GM19324 (cell line): Measurements from ENCODE around the gene HDAC10.

Experiments used
- ATAC-seq: cut with Tn5 transposase; IDR thresholded peaks from one replicate; pipeline ENCODE4 v1.9.1; 2021; ENCODE audit warnings: mild to moderate bottlenecking, moderate library complexity; ENCODE audit not compliant: unreplicated experiment, low FRiP score

The HDAC10 gene

DNA sequence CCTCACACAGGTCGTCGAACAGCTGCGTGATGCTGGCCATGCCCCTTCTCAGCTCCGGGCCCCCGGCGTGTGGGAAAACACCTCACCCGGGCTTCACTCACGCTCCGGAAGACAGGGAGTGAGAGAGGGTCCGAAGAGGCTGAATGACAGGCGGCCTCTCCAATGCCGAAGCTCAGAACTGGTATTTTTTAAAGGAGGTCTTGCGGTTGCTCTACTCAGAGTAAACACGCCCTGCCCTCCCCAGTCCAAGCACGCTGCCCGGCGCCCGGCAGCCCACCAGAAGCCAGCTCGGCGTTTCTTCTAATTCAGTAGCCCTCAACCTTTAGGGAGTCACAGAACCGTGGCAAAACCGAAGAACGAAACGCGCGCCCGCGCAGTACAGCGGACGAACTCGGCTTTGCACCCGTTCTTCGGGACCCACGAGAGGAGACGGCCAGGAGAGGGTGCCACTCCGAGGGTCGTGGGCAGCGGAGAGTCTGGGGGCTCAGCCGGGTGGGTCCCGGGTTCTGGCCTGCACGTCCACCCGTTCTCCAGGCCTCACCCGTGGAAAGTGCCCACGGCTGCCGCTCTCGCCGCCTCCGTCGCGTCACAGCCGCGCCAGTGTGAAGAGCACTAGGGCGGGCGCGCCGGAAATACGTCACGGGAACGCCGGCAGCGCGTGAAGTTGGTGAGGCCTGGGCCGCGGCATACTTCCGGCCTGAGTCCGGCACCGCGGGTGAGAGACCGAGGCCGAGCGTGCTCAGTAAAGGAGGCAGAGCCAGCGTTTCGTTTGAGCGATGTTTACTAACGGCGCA, 6.4 kb downstream of the HDAC10 start, which contains the start of gene TUBGCP6:
TSS of gene TUBGCP6 (minus strand) at position 604 of the 794 bp plus-strand sequence. CDS start at position 40, 564 bp downstream.
- peak; percentile 78 for ATAC-seq

DNA sequence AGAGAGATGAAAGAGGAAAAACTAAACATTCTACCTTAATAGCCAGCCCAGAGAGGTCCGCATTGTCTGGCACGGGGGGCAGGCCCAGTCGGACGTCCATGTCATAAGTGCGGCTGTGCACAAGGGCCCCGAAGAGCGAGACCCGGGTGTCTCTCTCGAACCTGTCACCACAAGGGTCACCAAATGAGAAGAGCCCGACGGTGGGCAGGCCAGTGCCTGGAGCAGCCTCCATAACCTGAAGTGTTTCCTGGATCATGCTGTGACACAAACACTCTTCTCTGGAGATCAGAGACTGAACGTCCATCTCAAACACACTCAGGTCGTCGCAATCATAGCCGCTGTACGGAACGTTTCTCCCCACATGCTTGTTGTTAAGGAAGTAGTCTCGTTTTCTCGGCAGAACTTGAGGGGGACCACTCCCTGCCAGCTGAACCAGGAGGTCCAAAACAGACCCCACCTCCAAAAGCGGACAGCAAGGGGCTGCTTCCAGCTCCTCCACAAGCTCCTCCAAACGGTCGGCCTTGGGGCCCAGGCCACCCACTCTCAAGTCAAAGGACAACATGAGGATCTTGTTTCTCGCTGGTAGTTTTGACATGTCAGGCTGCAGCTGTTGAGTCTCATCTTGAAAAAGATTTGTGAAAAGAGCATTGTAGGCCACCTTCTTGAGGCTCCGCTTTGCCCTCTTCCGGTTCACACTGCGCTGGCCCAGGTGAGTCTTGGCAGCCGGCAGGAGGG, 7.2 kb downstream of the HDAC10 start:
- no peak for ATAC-seq

DNA sequence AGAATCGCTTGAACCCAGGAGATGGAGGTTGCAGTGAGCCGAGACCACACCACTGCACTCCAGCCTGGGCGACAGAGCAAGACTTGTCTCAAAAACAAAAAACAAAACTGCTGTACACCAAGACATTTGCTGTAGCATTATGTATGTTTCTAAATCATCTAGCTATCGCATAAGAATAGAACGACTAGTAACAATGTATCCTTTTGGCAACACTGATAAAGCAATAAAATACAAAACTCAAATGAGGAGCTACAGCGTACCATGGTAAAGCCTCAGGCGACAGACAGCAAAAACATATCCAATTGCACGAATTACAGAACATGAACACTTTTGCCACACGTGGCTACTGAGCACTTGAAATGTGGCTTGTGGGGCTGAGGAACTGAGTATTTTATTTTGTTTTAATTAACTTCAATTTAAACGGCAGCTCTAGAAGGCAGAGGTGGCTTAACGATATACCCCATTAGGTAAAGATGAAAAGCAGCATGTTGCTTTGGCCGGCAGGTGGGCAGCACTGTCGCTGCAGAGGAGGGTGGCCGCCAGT, 8.6 kb downstream of the HDAC10 start:
- ATAC-seq, result no peak

DNA sequence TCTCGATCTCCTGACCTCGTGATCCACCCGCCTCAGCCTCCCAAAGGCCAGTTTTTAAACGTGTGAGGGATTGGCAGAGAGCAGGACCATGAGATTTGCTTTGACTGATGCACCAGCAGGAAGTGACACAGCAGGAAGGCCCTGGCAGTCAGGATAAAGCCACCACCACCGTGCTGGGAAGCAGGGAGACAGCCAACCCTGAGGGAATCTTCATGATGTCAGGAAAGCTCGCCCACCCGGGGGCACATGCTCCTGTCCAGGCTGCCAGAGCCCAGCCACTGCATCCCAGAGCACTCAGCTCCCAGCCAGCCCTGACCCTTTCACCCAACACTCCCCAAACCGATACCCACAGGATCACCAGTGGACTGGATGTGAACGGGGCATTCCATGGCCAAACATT, 12.3 kb downstream of the HDAC10 start:
- ATAC-seq, result no peak

DNA sequence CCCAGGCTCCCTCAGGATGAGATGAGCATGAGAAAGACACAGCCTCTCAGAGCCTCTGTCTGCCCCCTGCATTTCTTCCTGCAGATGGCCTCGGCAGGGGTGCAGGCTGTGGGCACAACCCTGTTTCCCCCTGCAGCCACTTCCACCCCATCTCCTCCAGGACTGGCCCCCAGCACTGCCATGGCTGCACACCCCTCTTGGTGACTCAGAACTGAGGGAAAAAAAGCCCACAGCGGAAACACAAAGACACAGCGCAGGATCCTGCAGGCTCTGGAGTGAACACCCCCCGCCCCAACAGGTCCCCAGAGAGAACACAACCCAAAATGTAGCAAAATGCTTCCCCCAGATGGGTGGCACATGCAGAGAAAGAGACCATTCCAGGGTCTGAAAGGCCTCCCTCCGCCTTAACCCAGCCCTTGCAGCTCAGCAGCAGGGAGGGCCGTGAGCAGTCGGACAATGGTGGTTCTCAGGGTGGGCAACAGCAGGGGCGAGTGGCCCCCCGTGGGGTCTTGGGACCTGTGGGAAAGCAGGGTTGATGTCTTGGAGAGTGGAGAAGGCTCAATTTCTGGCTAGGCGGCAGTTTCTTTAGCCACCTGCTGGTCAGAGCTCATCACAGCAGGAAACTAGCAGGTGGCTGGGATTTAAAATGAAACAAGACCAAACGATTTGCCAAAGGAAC, 14.2 kb downstream of the HDAC10 start:
- ATAC-seq, result no peak

DNA sequence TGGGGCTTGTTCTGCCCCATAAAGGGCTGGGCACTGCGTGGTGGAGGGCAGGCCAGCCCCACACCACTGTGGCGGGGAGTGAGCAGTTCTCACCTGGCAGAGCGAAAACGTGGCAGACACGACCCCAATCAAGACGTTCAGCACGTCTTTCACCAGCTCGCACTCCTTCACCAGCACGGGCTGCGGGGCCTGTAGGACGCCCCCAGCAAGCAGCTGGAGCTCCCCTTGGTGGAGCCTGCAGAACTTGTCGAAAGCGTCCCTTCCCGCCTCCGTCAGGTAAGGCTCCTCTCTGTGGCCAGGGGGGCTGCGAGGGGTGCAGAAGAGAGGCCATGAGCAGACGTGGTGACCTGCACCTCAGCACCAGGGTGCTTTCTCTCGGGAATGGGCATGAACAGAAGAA, 17.8 kb downstream of the HDAC10 start:
- ATAC-seq, result no peak

DNA sequence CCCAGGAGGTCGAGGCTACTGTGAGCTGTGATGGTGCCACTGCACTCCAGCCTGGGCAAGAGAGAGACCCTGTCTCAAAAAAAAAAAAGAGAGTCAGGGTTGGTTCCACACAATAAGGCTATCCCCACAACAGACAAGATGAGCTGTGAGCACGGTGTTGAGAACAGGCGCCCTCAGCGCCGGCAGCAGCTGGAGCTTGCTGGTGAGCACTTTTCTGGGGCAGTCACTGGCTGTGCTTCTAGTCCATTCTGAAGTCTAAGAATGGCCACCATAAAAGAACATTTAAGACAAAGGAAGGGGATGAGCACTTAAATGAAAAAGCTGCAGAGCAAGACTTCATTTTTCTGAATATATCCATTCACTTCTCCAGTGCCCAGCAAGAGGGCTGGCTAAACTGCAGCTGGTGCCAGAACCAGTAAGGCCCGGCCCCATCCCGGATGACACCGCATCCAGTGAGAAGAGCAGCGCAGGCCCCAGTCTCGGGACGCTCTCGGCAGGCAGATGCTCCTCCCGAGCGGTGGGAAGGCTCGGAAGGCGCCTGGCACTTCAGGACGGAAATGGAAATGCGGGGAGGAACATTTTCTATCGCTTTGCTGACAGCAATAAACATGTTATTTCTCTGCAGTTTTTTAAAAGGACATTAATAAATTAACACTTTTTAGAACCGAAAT, 18.4 kb downstream of the HDAC10 start:
- no peak for ATAC-seq

DNA sequence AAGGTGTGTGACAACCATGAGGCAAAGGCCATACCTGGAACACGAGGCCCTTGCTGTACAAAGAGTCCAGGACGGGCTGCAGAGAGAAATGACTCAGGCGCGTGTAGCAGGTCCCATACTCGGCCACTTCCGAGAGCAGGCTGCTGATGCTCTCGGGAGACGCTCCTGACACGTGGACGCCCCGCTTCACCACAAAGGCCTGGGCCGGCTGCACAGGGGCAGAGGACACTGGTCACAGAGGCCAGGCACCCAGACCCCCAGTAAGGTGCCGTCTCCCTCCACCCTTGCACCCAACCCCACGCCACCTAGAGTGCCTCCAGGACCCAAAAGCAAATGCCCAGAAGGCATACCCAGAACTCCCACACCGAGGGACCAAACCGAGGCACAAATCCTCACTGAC, 21.7 kb downstream of the HDAC10 start:
- ATAC-seq, result no peak

DNA sequence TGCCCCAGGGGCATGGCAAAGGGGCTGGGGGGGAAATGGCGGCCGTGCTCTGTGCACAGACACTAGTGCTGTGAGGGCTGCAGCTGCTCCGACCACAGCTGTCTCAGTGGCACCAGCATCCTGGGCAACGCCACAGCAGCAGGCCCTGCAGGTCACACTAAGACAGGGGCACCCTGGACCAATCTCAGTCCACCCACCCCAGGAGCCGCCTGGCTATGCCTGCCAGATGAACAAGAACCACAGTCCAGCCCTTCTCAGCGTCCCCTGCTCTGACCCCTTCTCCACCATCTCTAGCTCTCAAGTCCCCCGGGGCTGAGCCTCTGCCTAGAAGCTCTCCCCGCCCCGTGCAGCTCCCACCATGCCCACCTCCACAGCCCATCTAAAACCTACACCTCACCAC, 22.7 kb downstream of the HDAC10 start:
- no peak for ATAC-seq

DNA sequence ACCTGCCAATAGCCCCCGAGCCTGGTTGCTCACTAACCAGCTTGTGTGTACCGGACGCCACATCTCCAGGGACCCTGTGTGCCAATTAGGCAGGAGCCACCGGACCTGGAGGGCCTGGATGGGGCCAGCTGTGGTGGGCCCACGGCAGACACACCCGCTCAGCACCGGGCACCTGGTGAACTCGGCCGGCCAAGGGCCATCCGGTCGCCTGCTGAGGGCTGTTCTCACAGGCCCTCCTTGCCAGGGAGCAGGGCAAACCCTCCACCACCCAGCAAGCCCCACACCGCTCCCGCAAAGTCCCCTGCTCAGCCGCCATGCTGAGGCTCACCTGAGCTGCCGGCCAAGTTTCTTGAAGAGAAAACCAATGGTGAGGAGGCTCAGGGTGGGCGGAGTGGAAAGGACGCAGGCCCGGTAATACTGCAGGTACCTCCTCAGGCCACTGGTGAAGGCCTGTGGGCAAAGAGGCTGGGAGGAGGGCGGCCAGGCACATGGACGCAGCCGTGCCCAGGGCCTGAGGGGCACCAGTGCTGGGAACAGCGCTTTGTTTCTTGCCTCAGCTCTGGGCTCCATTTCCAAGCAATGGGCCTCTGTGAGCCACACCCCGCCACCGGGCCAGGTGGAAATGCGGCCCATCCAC, 23.4 kb downstream of the HDAC10 start:
- no peak for ATAC-seq

DNA sequence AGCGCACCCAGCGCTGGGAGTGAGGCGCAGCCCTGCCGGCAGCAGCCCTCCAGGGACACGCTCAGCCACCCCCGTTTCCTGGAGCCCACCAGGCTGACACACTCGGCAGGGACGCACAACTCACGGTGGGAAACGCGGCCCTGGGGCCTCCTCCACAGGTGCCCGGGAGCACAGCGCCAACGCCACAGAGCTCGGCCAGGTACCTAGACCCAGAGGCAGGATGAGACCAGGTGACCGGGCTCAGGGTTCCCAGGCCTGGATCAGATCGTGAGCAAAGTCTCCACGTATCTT, 24.2 kb downstream of the HDAC10 start:
- no peak for ATAC-seq

DNA sequence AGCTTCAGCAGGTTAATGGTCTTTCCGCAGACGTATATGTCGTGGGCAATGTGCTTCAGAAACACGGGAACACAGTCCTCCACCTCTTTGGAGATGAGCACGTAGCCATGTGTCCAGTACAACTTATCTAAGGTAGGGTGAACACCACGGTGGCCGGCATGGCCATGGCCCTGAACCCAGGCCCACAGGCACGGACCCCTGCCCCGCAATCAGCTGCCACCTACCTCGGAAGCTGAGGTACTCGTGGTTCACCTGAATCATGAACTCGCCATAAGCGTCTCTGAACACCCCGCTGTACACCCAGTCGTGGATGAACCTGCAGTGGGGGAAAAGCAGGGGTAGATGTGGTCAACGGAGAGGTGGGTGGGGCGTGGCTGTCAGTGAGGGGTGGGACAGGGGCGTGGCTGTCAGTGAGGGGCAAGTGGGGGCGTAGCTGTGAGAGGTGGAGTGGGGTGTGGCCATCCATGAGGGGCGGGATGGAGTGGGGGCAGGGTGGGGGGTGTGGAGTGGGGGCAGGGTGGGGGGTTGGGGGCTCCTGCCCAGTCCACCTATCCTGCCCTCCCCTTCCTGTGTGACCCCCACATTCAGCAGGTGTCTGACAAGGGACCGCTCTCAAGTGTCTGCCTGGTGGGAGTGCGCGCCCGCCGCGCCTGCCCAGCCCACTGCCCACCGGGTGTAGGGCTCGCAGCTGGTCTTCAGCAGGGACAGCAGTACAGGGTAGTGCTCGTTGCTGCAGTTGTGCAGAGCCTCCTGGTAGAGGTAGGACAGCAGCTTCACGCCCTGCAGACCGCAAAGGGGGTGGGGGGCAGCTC, 24.8 kb downstream of the HDAC10 start:
- ATAC-seq, result no peak

DNA sequence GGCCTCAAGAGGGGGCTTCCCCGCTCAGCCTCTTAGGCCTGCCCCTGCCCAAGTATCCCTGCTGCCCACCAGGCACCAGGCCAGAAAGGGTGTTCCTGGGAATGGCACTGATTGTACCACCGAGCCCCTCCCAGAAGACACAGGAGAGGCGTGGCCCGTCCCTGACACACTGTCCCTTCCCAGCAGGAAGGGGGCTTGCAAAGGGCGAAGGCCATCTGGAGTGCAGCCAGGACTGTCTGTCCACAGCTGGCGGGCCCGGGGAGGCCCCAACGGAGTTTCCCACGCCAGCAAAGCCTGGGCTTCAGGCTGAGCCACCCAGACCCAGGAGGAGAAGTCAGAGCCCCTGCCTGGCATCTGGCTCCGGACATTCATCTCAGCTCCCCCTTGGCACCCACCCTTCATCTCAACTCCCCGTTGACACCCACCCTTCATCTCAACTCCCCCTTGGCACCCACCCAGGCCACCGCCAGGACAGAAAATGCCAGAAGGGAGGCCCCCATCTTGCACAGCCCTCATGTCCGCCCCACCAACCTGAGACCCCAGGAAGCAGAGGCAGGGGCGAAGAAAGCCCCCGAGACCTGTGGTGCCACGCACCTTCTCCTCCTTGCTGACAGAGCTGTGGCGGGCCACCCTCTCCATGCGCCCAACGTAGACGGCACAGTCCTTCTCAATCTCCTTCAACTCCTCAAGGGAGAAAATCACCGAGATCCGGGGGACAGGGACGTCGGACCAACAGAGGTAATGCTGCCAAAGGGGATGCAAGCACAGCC, 25.7 kb downstream of the HDAC10 start:
- ATAC-seq, result no peak

DNA sequence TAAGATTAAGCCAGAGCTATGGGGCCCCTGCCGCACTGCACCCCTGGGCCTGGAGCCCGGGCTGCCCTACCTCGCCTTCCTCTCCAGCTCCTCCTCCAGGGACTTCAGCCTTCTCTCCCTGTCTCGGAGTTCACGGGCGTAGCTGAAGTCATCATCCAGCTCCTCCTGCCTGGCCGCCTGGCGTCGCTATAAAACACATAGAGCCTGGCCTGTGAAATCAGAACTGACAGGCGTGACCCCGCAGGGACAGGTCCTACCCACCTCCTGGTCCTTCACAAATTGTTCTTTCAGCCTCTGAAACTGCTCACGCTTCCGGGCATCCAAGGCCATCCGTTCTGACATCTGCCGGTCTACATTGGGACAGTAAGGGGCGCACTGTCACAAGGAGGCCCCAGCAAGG, 27.0 kb downstream of the HDAC10 start:
- no peak for ATAC-seq

DNA sequence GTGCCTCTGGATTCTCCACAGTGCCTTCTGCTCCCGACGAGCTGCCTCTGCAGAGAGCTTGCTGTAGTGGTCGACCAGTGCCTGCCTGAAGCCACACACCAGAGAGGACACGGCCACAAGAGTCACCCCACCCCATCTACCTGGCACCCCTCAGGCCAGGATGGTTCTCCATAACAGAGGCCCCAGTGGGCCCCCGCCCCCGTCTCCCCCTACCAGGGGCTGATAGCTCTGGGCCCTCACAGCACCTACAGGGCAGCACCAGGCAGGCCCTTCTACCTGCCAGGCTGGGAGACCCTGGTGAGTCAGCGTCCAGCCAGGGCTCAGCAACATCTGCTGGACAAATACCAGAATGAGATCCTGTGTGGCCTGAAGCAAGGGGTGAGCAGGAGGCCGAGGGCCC, 28.6 kb downstream of the HDAC10 start:
- ATAC-seq, result no peak

DNA sequence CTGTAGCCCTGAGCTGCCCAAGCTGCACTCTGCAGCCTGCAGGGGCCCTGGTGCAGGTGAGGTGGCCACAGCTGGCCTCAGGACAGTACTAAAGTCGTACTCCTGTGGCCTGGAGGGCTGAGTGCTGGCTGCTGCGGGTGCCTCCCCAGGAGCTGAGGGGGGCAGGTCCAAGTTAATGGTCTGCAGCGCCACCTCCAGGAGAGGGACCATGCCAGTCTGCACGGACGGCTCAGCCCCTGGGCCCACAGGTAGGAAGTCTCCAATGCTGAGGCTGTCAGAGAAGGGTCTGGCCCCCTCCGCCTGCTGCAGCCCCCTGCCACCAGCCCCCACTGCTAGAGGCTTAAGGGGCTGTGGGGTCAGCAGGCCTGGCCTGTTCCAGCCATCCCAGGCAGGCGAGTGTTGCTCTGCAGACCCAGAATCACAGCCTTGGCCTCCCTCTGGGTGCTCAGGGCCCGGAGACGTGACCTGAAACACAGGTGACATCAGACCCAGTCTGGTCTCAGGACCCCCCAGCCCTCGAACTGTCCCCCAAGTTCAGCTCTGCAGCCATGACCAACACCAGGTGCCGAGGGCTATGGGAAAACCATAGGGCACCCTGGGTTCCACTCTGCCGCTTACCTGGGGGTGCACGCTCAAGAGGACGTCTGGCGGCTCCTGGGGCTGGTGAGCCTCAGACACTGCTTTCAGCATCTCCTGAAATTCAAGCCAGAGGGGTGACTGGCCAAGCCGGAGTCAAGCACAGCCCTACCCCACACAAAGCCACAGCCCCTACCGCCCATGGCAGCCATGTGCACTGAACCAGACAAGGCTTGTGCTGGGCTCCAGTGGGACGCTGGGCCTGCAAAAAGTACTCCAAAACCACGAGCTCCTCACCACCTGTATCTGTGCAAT, 29.4 kb downstream of the HDAC10 start:
- no peak for ATAC-seq

DNA sequence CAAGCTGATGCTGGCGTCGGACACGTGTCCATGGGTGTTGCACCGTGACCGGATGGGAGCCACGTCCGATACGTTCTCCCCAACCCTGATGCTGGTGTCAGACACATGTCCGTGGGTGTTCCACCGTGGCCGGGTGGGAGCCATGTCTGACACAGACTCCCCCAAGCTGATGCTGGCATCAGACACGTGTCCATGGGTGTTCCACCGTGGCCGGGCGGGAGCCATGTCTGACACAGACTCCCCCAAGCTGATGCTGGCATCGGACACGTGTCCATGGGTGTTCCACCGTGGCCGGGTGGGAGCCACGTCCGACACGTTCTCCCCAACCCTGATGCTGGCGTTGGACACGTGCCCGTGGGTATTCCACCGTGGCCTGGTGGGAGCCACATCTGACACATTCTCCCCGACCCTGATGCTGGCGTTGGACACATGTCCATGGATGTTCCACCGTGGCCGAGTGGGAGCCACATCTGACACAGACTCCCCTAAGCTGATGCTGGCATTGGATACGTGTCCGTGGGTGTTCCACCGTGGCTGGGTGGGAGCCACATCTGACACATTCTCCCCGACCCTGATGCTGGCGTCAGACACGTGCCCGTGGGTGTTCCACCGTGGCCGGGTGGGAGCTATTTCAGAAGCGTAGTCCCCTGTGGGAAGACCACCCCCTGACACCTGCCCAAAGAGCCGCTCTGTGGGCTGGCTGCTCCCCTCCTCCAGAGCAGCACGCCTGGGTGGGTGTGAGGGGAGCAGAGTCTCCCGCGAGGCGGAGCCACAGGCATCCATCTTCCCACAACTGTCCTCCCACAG, 30.3 kb downstream of the HDAC10 start:
- no peak for ATAC-seq
